ENCODE results near the gene INPP5F. TPM values are rescaled to one million over a fixed set of nuclear protein-coding genes. Genes with fewer than 3 reads are reported as not detected.

INPP5F gene
- total and polyA plus RNA-seq, 10 of the 15 experiments (the other 5 are each of a cell fraction or from before 2014, with no cell fraction given) = 6.0 to 49.3 (median 34.3) TPM

GRCh38 chr10:119680650-119681081 lies 45.2 kb upstream of the INPP5F start:
- no peaks in the 10 kb centered on the region for H3K4me1 ChIP-seq (ENCODE audit: control insufficient read depth, insufficient read depth, low read length)
- no peak overlapping the region for H3K9ac ChIP-seq (ENCODE audit: control insufficient read depth, insufficient read depth, low read length)
- intact Hi-C loops (cut with micrococcal nuclease; ENCODE audit: unreplicated experiment) (no loop called here), in situ Hi-C loops (cut with MboI) (loop anchor here (10.0 kb wide), 1 partner anchor 654 kb away; no protein-coding TSS in a partner anchor)
- TF ChIP-seq CBFB (IDR thresholded peaks at IDR 0.05; ENCODE audit: low read depth) = no peak
- TF ChIP-seq CHD2 (IDR thresholded peaks at IDR 0.05; ENCODE audit: borderline replicate concordance, low read depth, low read length) = no peak
- no peak for TF ChIP-seq CEBPZ (IDR thresholded peaks at IDR 0.05; ENCODE audit: low read depth, low read length)
- TF ChIP-seq SMARCA5 (IDR thresholded peaks at IDR 0.05) = no peak
- no peaks in the 10 kb centered on the region for H3K27me3 ChIP-seq (replicated peaks in 1 of 2; ENCODE audit: control insufficient read depth in 2 of 2, insufficient read depth in 2 of 2, low read length in 1 of 2)
- BruUV-seq (replicated peaks) = no TSS peak
- FAIRE-seq (no peak), ATAC-seq (no peak), DNase-seq (ENCODE audit: low read depth, low spot score) (no peak)
- H3K79me2 ChIP-seq (ENCODE audit: control insufficient read depth, insufficient read depth, low read length) = no peaks in the 10 kb centered on the region
- no peak overlapping the region for H3K4me3 ChIP-seq
- no peak overlapping the region for H3K27ac ChIP-seq (ENCODE audit: control insufficient read depth, insufficient read depth)
- no peak overlapping the region for H3K4me2 ChIP-seq (ENCODE audit: control insufficient read depth, insufficient read depth)
- no peak overlapping the region for H2AFZ ChIP-seq (ENCODE audit: control insufficient read depth, low read depth, low read length)
- H3K36me3 ChIP-seq (ENCODE audit: control insufficient read depth in 2 of 2, insufficient read depth in 2 of 2, low read length in 1 of 2) = peaks cover 0 to 7% of the 10 kb centered on the region in 2 experiments; a peak in 2 of 4 replicates
- H4K20me1 ChIP-seq (ENCODE audit: control insufficient read depth, insufficient read depth) = no peaks in the 10 kb centered on the region
- WGBS (ENCODE audit: insufficient coverage, insufficient replicate concordance, low lambda C conversion rate, missing lambda C conversion rate) = 33% methylated on average over 9 of the region's 9 CpGs
- ChIA-PET POLR2A (no interaction called here), RAD21 (ENCODE audit: unreplicated experiment) (no interaction called here), CTCF (interaction anchor here (1.2 to 9.4 kb wide), 3 partner anchors 9 to 657 kb away, joined by 3 to 276 read pairs (median 4); no protein-coding TSS in a partner anchor), SMC1A (ENCODE audit: uncharacterized antibody, unreplicated experiment) (interaction anchor here (0.6 to 10.6 kb wide), 3 partner anchors 8 to 181 kb away, joined by 3 to 211 read pairs (median 172); no protein-coding TSS in a partner anchor)
- no peaks in the 10 kb centered on the region for H3K9me3 ChIP-seq (replicated peaks; ENCODE audit: control insufficient read depth, insufficient read depth, low read length)
